ENCODE measurements around the gene ZNF574.

Gene ZNF574

GRCh38 chr19:42080764-42081375, 4.9 kb downstream of the ZNF574 start:
- TF ChIP-seq EZH2phosphoT487 (IDR thresholded peaks at IDR 0.05; ENCODE audit: borderline replicate concordance) = no peak
- TF ChIP-seq CTCF (conservative IDR thresholded peaks at IDR 0.05; ENCODE audit: low read length) = no peak
- peaks cover 57% of the 10 kb centered on the region for H3K79me2 ChIP-seq (ENCODE audit: insufficient read depth, low read length)

GRCh38 chr19:42081584-42082203, 5.7 kb downstream of the ZNF574 start:
- no peak overlapping the region for H3K4me2 ChIP-seq (ENCODE audit: low read depth, low read length, poor library complexity, severe bottlenecking)
- H3K79me2 ChIP-seq (ENCODE audit: insufficient read depth, low read length) = peaks cover 52% of the 10 kb centered on the region
- no peak overlapping the region for H2AFZ ChIP-seq (ENCODE audit: low read length)
- TF ChIP-seq CTCF (conservative IDR thresholded peaks at IDR 0.05; ENCODE audit: low read length) = peak; percentile 64
- TF ChIP-seq EZH2phosphoT487 (IDR thresholded peaks at IDR 0.05; ENCODE audit: borderline replicate concordance) = no peak
- peaks cover 38% of the 10 kb centered on the region; the same call in 1 of the 2 replicates for H3K36me3 ChIP-seq (ENCODE audit: insufficient read depth, low read length)
- no peaks in the 10 kb centered on the region for H3K27me3 ChIP-seq (ENCODE audit: insufficient read depth, low read length, poor library complexity, severe bottlenecking)
- no peaks in the 10 kb centered on the region for H3K9me2 ChIP-seq (replicated peaks; ENCODE audit: low read depth, low read length)
- peaks cover 48% of the 10 kb centered on the region for H4K20me1 ChIP-seq (ENCODE audit: insufficient read depth, low read length, poor library complexity, severe bottlenecking)
- H3K4me1 ChIP-seq (ENCODE audit: insufficient read depth, low read length, poor library complexity, severe bottlenecking) = peaks cover 7% of the 10 kb centered on the region
- no peak overlapping the region for H3K4me3 ChIP-seq (ENCODE audit: low read length, poor library complexity, severe bottlenecking)
- H3K9ac ChIP-seq (ENCODE audit: low read depth, low read length, poor library complexity, severe bottlenecking) = no peak overlapping the region
- H3K9me3 ChIP-seq (ENCODE audit: insufficient read depth, low read depth, low read length) = no peaks in the 10 kb centered on the region
- H3F3A ChIP-seq (ENCODE audit: low read depth) = no peaks in the 10 kb centered on the region

More at GRCh38 chr19:42080764-42081375, 4.9 kb downstream of the ZNF574 start:
- no peaks in the 10 kb centered on the region for H3F3A ChIP-seq (ENCODE audit: low read depth)
- H3K36me3 ChIP-seq (ENCODE audit: insufficient read depth, low read length) = peaks cover 38% of the 10 kb centered on the region; the same call in 1 of the 2 replicates
- no peaks in the 10 kb centered on the region for H3K9me3 ChIP-seq (ENCODE audit: insufficient read depth, low read depth, low read length)
- H3K9ac ChIP-seq (ENCODE audit: low read depth, low read length, poor library complexity, severe bottlenecking) = no peak overlapping the region
- H3K4me2 ChIP-seq (ENCODE audit: low read depth, low read length, poor library complexity, severe bottlenecking) = no peak overlapping the region
- peaks cover 7% of the 10 kb centered on the region for H3K4me1 ChIP-seq (ENCODE audit: insufficient read depth, low read length, poor library complexity, severe bottlenecking)
- H3K9me2 ChIP-seq (replicated peaks; ENCODE audit: low read depth, low read length) = no peaks in the 10 kb centered on the region
- H3K27me3 ChIP-seq (ENCODE audit: insufficient read depth, low read length, poor library complexity, severe bottlenecking) = no peaks in the 10 kb centered on the region
- peaks cover 52% of the 10 kb centered on the region for H4K20me1 ChIP-seq (ENCODE audit: insufficient read depth, low read length, poor library complexity, severe bottlenecking)
- H3K4me3 ChIP-seq (ENCODE audit: low read length, poor library complexity, severe bottlenecking) = no peak overlapping the region
- no peak overlapping the region for H2AFZ ChIP-seq (ENCODE audit: low read length)

- Histone ChIP-seq H3K9me3 (ENCODE audit: insufficient read depth, low read depth, low read length) (no peaks in the 10 kb centered on the region), H3K27me3 (ENCODE audit: insufficient read depth, low read length, poor library complexity, severe bottlenecking) (no peaks in the 10 kb centered on the region), H3K4me3 (ENCODE audit: low read length, poor library complexity, severe bottlenecking) (no peak overlapping the region), H3K4me1 (ENCODE audit: insufficient read depth, low read length, poor library complexity, severe bottlenecking) (peaks cover 4% of the 10 kb centered on the region), H4K20me1 (ENCODE audit: insufficient read depth, low read length, poor library complexity, severe bottlenecking) (peaks cover 29% of the 10 kb centered on the region), H3K36me3 (ENCODE audit: insufficient read depth, low read length) (peaks cover 37% of the 10 kb centered on the region; the same call in 1 of the 2 replicates), H2AFZ (ENCODE audit: low read length) (no peak overlapping the region), H3K79me2 (ENCODE audit: insufficient read depth, low read length) (peaks cover 34% of the 10 kb centered on the region), H3F3A (ENCODE audit: low read depth) (no peaks in the 10 kb centered on the region), H3K9me2 (replicated peaks; ENCODE audit: low read depth, low read length) (no peaks in the 10 kb centered on the region), H3K4me2 (ENCODE audit: low read depth, low read length, poor library complexity, severe bottlenecking) (no peak overlapping the region), H3K9ac (ENCODE audit: low read depth, low read length, poor library complexity, severe bottlenecking) (no peak overlapping the region)
- no peak for TF ChIP-seq CTCF (conservative IDR thresholded peaks at IDR 0.05; ENCODE audit: low read length)
- TF ChIP-seq EZH2phosphoT487 (IDR thresholded peaks at IDR 0.05; ENCODE audit: borderline replicate concordance) = no peak
Observed at GRCh38 chr19:42083537-42083936, 7.6 kb downstream of the ZNF574 start.

Data from Loucy (cell line).